Measurements from ENCODE around the gene HOXA1. TPM values are rescaled to one million over a fixed set of nuclear protein-coding genes. Genes with fewer than 3 reads are reported as not detected.

HOXA1 gene
- polyA plus RNA-seq, 4 donors: 0.49 to 4.5 (median 0.81) TPM; not detected in 1

DNA sequence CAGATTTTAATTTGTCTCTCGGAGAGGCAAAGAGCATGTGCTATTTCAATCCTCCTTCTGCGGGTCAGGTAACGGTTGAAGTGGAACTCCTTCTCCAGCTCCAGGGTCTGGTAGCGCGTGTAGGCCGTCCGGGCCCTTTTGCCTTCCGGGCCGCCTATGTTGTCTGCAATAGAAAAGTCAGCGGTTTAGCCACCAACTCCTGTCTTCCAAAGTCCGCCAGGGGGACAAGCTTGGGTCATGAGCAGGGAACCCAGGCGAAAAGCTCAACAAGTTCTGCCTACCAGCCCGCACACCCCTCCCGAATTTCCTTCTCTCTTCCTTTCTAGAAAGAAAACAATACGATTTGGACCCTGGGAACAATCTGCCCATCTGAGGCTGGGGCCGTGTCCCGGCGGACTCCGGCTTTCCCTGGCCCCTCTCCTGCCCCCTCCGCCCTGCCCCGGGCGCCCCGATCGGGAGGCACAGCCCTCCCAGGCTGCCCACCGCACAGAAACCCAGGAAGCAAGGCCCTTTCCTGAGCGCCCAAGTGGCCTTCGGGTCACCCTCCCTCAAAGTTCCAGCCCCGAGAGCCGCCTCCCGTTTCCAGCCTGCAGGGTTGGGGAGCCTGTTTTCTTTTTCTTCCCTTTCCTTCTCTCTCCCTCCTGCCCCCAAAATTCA lies 46.3 kb upstream of the HOXA1 start:
- no peak for FAIRE-seq
- no peak for DNase-seq
- WGBS, 3 donors: 33 to 48% (median 36%) methylated on average over 30 of the region's 30 CpGs
- H3K27me3 ChIP-seq (ENCODE audit: control insufficient read depth in 3 of 3, insufficient read depth in 3 of 3, low read length in 3 of 3): peaks cover 9 to 47% (median 13%) of the 10 kb centered on the region in 3 donors
- peak overlapping the region; percentile 22 to 64 (median 46) for H3K4me3 ChIP-seq (ENCODE audit: low read depth in 1 of 3, low read length in 3 of 3)
- peaks cover 0 to 35% (median 0%) of the 10 kb centered on the region in 3 donors for H3K36me3 ChIP-seq (ENCODE audit: control insufficient read depth in 3 of 3, insufficient read depth in 2 of 3, low read depth in 1 of 3, low read length in 3 of 3)
- H3K27ac ChIP-seq (ENCODE audit: low read depth in 1 of 3, low read length in 2 of 3): peak overlapping the region in 2 of 3 donors; percentile 75 to 94
- peaks cover 0 to 37% (median 2%) of the 10 kb centered on the region in 3 donors for H3K4me1 ChIP-seq (ENCODE audit: control insufficient read depth in 3 of 3, insufficient read depth in 2 of 3, low read depth in 1 of 3, low read length in 2 of 3)
- no peaks in the 10 kb centered on the region for H3K9me3 ChIP-seq (ENCODE audit: control insufficient read depth in 2 of 2, insufficient read depth in 1 of 2, low read depth in 1 of 2, low read length in 1 of 2)

DNA sequence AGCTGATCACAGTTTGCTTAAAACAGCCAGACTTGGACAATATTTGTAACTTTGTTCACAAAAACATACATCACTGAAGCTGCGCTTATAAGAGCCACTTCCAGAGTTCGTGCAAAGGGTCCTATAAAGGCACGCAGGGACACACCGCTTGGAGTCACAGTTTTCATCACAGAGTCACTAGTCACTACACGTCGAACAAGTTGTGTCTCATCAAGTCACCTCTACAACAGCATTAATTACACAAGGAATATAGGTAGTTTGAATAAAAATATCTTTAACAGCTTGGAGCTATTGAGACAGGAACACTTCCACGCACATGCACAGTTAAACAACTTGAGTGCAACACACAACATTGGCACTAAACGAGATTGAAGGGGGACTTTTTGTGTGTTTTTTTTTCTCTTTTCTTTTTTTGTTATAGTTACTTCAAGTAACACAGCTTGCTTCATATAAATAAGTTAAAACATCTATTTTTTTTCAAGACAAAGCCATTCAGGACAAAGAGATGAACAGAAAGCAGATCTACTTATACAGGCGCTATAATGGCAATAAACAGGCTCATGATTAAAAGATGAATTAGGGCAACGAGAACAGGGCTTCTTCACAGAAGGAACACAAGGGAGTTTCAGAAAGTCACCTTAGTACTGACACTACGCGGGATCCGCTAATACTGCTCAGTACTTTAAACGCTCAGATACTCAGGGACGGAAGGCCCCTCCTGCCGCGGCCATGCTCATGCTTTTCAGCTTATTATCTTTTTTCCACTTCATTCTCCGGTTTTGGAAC lies 45.5 kb upstream of the HOXA1 start:
- 62 to 77% (median 64%) methylated on average over 18 of the region's 18 CpGs for WGBS, 3 donors
- DNase-seq (no peak), FAIRE-seq (no peak)
- Histone ChIP-seq H3K4me3 (ENCODE audit: low read depth in 1 of 3, low read length in 3 of 3) (peak overlapping the region in 1 of 3 donors; percentile 64), H3K4me1 (ENCODE audit: control insufficient read depth in 3 of 3, insufficient read depth in 2 of 3, low read depth in 1 of 3, low read length in 2 of 3) (peaks cover 0 to 43% (median 2%) of the 10 kb centered on the region in 3 donors), H3K36me3 (ENCODE audit: control insufficient read depth in 3 of 3, insufficient read depth in 2 of 3, low read depth in 1 of 3, low read length in 3 of 3) (peaks cover 0 to 35% (median 0%) of the 10 kb centered on the region in 3 donors), H3K9me3 (ENCODE audit: control insufficient read depth in 2 of 2, insufficient read depth in 1 of 2, low read depth in 1 of 2, low read length in 1 of 2) (no peaks in the 10 kb centered on the region), H3K27me3 (ENCODE audit: control insufficient read depth in 3 of 3, insufficient read depth in 3 of 3, low read length in 3 of 3) (peaks cover 7 to 40% (median 9%) of the 10 kb centered on the region in 3 donors), H3K27ac (ENCODE audit: low read depth in 1 of 3, low read length in 2 of 3) (peak overlapping the region in 2 of 3 donors; percentile 75 to 94)

GRCh38 chr7:27140126-27140857 lies 44.5 kb upstream of the HOXA1 start:
- FAIRE-seq: no peak
- peaks cover 0 to 51% (median 2%) of the 10 kb centered on the region in 3 donors for H3K4me1 ChIP-seq (ENCODE audit: control insufficient read depth in 3 of 3, insufficient read depth in 2 of 3, low read depth in 1 of 3, low read length in 2 of 3)
- 20 to 43% (median 30%) methylated on average over 15 of the region's 15 CpGs for WGBS, 3 donors
- H3K27me3 ChIP-seq (ENCODE audit: control insufficient read depth in 3 of 3, insufficient read depth in 3 of 3, low read length in 3 of 3): peaks cover 7 to 29% (median 9%) of the 10 kb centered on the region in 3 donors
- peak overlapping the region in 2 of 3 donors; percentile 45 to 53 for H3K4me3 ChIP-seq (ENCODE audit: low read depth in 1 of 3, low read length in 3 of 3)
- H3K27ac ChIP-seq (ENCODE audit: low read depth in 1 of 3, low read length in 2 of 3): peak overlapping the region in 2 of 3 donors; percentile 77 to 81
- no peaks in the 10 kb centered on the region for H3K9me3 ChIP-seq (ENCODE audit: control insufficient read depth in 2 of 2, insufficient read depth in 1 of 2, low read depth in 1 of 2, low read length in 1 of 2)
- peak; percentile 76 to 92 for DNase-seq
- H3K36me3 ChIP-seq (ENCODE audit: control insufficient read depth in 3 of 3, insufficient read depth in 2 of 3, low read depth in 1 of 3, low read length in 3 of 3): peaks cover 0 to 29% (median 0%) of the 10 kb centered on the region in 3 donors

DNA sequence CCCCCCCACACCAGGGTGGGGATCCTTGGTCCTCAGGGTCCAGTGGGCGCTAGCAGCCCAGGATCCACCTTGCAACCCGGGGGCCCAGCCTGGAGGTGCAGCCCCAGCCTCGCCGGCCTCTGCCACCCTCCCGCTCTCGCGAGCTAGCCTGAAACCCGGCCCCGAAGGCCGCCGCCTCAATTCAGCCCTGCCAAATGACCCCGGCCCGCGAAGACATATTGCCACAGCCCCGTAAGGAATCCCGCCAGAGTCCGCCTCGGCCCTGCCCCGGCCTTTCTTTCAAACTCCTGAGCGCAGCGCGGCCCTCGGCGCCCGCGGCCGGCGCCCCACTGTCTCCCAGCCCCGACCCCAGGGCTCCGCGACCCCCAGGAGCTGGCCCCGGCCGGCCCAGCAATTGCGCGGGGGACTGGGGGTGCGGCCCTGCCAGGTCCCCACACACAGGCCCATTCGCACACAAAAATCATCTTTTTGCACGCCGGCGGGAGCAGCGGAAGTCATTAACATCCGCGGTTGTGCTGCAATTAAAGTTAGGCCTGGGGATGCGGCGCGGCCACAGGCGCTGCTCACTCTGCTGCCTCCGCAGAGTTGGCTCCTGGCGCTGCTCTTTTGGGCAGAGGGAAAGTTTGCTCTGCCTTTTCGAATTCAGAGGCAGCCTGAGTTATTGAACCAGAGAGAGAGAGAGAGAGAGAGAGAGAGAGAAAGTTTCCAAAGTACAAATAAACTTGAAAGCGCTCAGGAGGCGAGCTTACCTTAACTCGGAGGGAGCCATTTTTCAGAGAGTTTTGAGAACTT lies 43.7 kb upstream of the HOXA1 start:
- FAIRE-seq (no peak), DNase-seq (peak in 1 of 2 donors; percentile 79)
- peak overlapping the region; percentile 45 to 53 (median 46) for H3K4me3 ChIP-seq (ENCODE audit: low read depth in 1 of 3, low read length in 3 of 3)
- no peaks in the 10 kb centered on the region for H3K9me3 ChIP-seq (ENCODE audit: control insufficient read depth in 2 of 2, insufficient read depth in 1 of 2, low read depth in 1 of 2, low read length in 1 of 2)
- H3K27ac ChIP-seq (ENCODE audit: low read depth in 1 of 3, low read length in 2 of 3): peak overlapping the region; percentile 74 to 81 (median 77)
- peaks cover 0 to 51% (median 2%) of the 10 kb centered on the region in 3 donors for H3K4me1 ChIP-seq (ENCODE audit: control insufficient read depth in 3 of 3, insufficient read depth in 2 of 3, low read depth in 1 of 3, low read length in 2 of 3)
- H3K36me3 ChIP-seq (ENCODE audit: control insufficient read depth in 3 of 3, insufficient read depth in 2 of 3, low read depth in 1 of 3, low read length in 3 of 3): peaks cover 0 to 21% (median 0%) of the 10 kb centered on the region in 3 donors
- peaks cover 5 to 22% (median 9%) of the 10 kb centered on the region in 3 donors for H3K27me3 ChIP-seq (ENCODE audit: control insufficient read depth in 3 of 3, insufficient read depth in 3 of 3, low read length in 3 of 3)
- WGBS, 3 donors: 12 to 35% (median 29%) methylated on average over 45 to 53 of the region's 53 CpGs

- peak in 1 of 2 donors; percentile 46 for DNase-seq
- WGBS, 3 donors: 22 to 41% (median 40%) methylated on average over 11 of the region's 11 CpGs
- H3K27me3 ChIP-seq (ENCODE audit: control insufficient read depth in 3 of 3, insufficient read depth in 3 of 3, low read length in 3 of 3): peaks cover 5 to 16% (median 9%) of the 10 kb centered on the region in 3 donors
- peak overlapping the region; percentile 74 to 81 (median 77) for H3K27ac ChIP-seq (ENCODE audit: low read depth in 1 of 3, low read length in 2 of 3)
- peaks cover 0 to 51% (median 2%) of the 10 kb centered on the region in 3 donors for H3K4me1 ChIP-seq (ENCODE audit: control insufficient read depth in 3 of 3, insufficient read depth in 2 of 3, low read depth in 1 of 3, low read length in 2 of 3)
- H3K4me3 ChIP-seq (ENCODE audit: low read depth in 1 of 3, low read length in 3 of 3): peak overlapping the region; percentile 45 to 53 (median 46)
- H3K36me3 ChIP-seq (ENCODE audit: control insufficient read depth in 3 of 3, insufficient read depth in 2 of 3, low read depth in 1 of 3, low read length in 3 of 3): peaks cover 0 to 16% (median 0%) of the 10 kb centered on the region in 3 donors
- H3K9me3 ChIP-seq (ENCODE audit: control insufficient read depth in 2 of 2, insufficient read depth in 1 of 2, low read depth in 1 of 2, low read length in 1 of 2): no peaks in the 10 kb centered on the region
- FAIRE-seq: no peak
Observed at GRCh38 chr7:27138985-27139333, 43.2 kb upstream of the HOXA1 start.

DNA sequence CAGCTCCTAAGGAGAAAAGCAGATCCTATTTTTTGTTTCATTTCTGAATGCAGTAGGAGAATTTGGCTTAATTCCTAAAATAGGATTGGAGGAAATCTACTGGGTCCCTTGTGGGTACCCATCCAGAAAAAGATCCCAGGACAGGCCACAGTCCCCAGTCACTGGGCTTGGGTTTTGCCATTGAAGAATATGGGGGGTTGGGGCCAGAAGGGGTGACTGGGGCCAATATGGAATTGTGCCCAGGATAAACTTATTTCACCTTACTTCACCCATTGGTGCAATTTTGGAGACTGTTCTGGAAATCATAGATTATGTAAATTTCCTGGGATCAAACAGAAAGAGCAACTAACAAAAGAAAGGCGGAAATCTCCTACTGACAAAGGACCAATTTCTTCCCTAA lies 42.7 kb upstream of the HOXA1 start:
- Histone ChIP-seq H3K27me3 (ENCODE audit: control insufficient read depth in 3 of 3, insufficient read depth in 3 of 3, low read length in 3 of 3) (peaks cover 8 to 14% (median 9%) of the 10 kb centered on the region in 3 donors), H3K36me3 (ENCODE audit: control insufficient read depth in 3 of 3, insufficient read depth in 2 of 3, low read depth in 1 of 3, low read length in 3 of 3) (peaks cover 0 to 14% (median 0%) of the 10 kb centered on the region in 3 donors), H3K9me3 (ENCODE audit: control insufficient read depth in 2 of 2, insufficient read depth in 1 of 2, low read depth in 1 of 2, low read length in 1 of 2) (no peaks in the 10 kb centered on the region), H3K4me1 (ENCODE audit: control insufficient read depth in 3 of 3, insufficient read depth in 2 of 3, low read depth in 1 of 3, low read length in 2 of 3) (peaks cover 2 to 54% (median 5%) of the 10 kb centered on the region in 3 donors), H3K4me3 (ENCODE audit: low read depth in 1 of 3, low read length in 3 of 3) (peak overlapping the region in 1 of 3 donors; percentile 45), H3K27ac (ENCODE audit: low read depth in 1 of 3, low read length in 2 of 3) (peak overlapping the region in 2 of 3 donors; percentile 77 to 81)
- no peak for FAIRE-seq
- DNase-seq: no peak
- 75 to 76% (median 76%) methylated on average over 1 of the region's 1 CpG for WGBS, 3 donors

- Histone ChIP-seq H3K27me3 (ENCODE audit: control insufficient read depth in 3 of 3, insufficient read depth in 3 of 3, low read length in 3 of 3) (peaks cover 4 to 13% (median 11%) of the 10 kb centered on the region in 3 donors), H3K4me1 (ENCODE audit: control insufficient read depth in 3 of 3, insufficient read depth in 2 of 3, low read depth in 1 of 3, low read length in 2 of 3) (peaks cover 2 to 61% (median 5%) of the 10 kb centered on the region in 3 donors), H3K36me3 (ENCODE audit: control insufficient read depth in 3 of 3, insufficient read depth in 2 of 3, low read depth in 1 of 3, low read length in 3 of 3) (peaks cover 0 to 13% (median 0%) of the 10 kb centered on the region in 3 donors), H3K9me3 (ENCODE audit: control insufficient read depth in 2 of 2, insufficient read depth in 1 of 2, low read depth in 1 of 2, low read length in 1 of 2) (no peaks in the 10 kb centered on the region), H3K27ac (ENCODE audit: low read depth in 1 of 3, low read length in 2 of 3) (peak overlapping the region in 2 of 3 donors; percentile 77 to 81), H3K4me3 (ENCODE audit: low read depth in 1 of 3, low read length in 3 of 3) (no peak overlapping the region)
- DNase-seq (no peak), FAIRE-seq (no peak)
- WGBS, 3 donors: 69 to 83% (median 82%) methylated on average over 2 of the region's 2 CpGs
Observed at GRCh38 chr7:27137640-27138315, 42.0 kb upstream of the HOXA1 start.

Data from small intestine (tissue), 7 donors.